DMS53 treated with DMSO at 0.1 percent for 48 hours (cell line): ENCODE measurements around the gene ATXN7L1.
A peak's percentile ranks its signal among the peaks of the same experiment; 100 is the strongest.

Source experiments
- DNase-seq: peaks from one replicate; lab custom pipeline; 2025; ENCODE audit not compliant: unreplicated experiment; lab: John Stamatoyannopoulos, UW

The ATXN7L1 gene

DNA sequence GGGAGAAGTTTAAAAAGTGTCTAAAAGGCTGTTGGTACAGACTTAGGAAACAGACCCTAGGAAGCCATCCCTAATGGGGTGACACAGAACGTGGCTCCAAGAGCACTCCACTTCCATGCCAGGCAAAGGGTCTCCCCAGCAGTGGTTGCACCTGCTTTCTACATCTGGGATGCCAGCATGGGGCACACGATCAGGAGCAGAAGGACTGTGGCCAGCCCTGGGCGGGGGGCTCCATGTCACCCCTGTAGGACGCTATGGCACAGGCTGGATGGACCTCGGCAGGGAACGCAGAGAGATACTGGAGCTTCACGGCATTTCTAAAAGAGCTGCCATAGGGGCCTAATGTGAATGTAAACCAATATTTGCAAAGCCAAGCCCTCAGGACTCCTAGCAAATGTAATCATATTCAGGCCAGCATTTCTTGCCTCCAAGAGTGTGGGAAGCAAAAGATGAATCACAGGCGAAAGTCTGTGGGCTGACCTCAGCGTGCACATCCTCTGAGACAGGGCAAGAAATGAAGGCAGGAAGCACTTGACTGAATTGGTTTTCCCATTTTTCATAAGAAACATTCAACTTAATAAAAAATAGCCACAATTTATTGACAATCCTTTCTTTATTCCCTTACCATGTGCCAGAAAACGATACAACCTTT is 93.9 kb downstream of the ATXN7L1 start:
- DNase-seq: no peak

GRCh38 chr7:105779856-105780780 is 96.3 kb downstream of the ATXN7L1 start:
- DNase-seq: no peak

GRCh38 chr7:105778956-105779355 is 97.4 kb downstream of the ATXN7L1 start:
- no peak for DNase-seq

GRCh38 chr7:105776986-105777910 is 99.2 kb downstream of the ATXN7L1 start:
- no peak for DNase-seq

DNA sequence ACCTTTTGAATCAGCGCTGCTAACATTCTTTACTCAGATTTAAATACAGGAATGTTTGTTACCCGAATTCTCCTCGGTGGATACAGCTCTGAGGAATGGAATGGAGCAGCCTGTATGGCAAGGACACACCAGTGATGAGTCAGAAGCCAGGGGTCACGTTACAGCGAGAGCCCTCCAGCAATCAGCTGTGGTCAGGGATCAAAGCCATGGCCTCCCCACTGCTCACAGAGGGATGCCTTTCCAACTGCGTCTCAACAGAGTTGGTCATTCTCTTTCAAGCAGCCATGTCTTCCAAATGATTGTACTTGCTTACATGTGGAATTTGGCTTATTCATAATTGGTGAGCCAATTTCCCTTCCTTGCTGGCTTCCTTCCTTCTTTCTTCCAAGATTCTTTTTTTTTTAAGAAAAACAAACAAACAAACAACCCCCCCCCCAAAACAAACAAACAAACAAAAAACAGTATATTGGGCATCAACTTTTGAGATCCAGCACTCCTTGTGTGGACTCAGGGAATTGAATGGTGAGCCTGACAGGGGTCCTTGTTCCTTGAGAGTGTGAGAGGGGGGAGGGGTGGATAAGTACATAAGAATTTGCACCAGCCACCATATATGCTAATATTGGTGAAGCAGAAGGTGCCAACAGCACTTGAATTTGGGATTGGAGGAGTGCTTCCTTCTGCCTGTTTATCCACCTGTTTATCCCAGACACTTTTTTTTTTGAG is 100.2 kb downstream of the ATXN7L1 start:
- DNase-seq: no peak

DNA sequence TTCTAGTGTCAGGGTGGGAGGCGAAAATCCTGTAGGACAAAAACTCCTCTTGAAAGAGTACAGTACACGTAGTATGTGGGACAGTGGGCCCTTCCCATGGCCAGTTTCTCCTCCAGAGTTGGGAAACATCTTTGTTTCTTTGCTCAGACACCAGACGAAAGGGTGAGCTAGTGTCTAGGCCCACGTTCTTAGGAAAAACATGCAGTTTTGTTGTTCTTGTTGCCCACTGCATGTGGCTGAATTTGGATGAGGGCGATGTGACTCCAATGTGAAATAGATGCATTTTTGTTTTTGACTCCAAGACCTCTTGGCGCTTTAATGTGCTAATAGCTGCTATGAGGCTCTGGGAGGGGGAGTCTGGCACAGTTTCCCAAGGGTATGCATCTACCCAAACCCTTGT is 100.8 kb downstream of the ATXN7L1 start:
- no peak for DNase-seq

DNA sequence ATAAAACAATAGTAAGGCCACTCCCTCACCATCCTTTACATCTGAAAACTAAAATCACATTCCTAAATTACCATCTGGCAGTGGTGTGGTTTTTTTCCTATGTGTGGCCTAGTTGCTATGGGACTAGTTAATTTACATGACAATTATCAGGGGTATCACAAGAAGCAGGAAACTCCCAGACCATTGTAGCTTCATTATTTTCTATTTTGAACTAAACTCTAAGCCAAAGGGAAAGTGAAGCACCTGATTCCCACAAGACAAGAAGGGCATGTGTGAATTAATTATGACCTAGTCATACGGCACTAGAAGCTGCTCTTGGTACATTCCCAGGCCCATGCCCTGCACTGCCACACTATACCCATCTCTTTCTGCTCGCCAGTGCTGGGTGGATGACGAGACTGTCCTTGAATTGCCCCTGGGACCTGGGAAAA is 103.4 kb downstream of the ATXN7L1 start:
- DNase-seq: no peak

- peak; percentile 2 for DNase-seq
Observed at GRCh38 chr7:105769901-105770628, 106.3 kb downstream of the ATXN7L1 start.

DNA sequence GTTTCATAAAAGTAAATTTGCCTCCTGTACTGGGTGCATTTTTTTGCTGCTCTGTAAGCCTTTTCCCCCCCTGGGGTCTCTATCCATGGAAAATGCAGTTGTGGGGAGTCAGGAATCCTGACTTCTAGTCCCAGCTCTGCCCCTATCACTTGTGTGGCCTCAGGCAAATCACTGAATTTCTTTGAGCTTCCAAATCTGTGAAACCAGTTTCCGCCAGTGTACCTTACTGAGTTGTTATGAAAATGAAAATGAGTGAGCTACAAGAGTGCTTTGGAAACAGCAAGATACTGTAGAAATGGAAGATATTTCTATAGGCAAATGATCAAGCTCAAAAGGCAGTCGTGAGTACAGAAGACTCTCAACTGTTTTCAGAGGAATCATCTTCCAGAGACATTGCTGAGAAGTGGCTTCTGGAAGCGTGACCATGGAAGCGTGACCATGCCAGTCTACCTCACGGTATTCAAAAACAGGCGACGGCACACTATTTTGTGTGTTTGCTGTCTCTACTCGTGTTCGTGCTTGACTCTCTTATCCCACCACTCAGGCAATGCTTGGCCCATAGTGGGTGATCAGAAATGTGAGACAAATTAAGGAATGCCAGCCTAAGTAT is 107.4 kb downstream of the ATXN7L1 start:
- no peak for DNase-seq

- DNase-seq: no peak
Observed at GRCh38 chr7:105768117-105768516, 108.3 kb downstream of the ATXN7L1 start.

GRCh38 chr7:105766421-105767073 is 109.9 kb downstream of the ATXN7L1 start:
- DNase-seq: no peak

DNA sequence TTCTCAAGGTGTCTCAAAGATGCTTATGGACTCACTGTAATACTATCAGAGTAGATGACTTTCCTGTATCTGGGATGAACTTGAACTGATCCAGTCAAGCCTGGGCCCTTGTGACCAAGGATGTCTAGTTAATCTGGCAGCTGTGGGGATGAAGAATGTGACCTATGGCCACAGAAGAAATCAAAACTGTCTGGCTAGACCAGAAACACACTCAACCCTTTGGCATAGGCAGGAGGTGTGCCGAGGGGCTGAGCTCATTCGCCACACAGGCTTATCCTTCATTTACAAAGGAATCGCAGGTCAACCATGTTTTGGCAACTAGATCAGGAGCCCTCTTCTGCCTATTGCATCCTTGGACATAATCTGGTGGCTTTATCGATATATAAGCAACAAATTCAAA is 110.6 kb downstream of the ATXN7L1 start:
- DNase-seq: no peak

GRCh38 chr7:105764506-105764905 is 111.9 kb downstream of the ATXN7L1 start:
- no peak for DNase-seq

DNA sequence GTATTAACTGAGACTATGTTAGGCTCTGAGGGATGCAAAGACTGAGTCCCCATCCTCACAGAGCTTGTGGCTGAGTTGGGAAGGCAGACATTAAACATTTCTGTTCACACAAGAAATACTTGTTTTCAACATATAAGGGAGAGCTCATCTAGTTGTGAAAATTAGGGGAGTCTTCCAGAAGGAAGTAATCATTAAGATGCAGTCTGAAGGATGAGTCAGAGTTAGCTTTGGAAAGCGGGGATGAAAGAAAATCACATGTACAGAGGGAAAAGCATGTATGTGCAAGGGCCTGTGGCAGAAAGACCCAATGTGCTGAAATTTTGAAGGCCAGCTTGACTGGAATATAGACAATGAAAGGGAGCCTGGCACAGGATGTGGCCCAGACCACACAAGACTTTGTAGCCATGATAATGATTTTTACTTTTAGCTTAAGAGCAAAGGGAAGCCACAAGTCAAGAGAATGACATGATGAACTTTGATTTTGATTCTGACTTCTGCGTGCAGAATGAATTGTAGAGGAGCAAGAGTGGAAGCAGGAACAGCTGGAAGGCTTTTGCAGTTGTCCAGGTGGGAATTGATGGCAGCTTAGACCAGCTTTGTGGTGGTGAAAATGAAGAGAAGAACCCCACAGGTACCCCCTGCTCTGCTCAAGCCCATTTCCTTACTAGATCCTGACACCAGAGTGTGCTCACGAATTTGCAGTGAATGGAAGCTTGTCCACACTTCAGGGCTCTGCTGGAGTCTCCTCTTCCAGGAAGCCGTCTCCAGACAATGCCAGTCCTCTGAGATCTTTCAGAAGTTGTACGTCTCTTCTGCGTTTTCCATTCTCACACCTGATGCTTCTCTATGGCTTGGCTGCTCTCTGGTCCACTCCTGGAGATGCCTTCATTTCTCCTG is 115.6 kb downstream of the ATXN7L1 start:
- peak; percentile 22 for DNase-seq

DNA sequence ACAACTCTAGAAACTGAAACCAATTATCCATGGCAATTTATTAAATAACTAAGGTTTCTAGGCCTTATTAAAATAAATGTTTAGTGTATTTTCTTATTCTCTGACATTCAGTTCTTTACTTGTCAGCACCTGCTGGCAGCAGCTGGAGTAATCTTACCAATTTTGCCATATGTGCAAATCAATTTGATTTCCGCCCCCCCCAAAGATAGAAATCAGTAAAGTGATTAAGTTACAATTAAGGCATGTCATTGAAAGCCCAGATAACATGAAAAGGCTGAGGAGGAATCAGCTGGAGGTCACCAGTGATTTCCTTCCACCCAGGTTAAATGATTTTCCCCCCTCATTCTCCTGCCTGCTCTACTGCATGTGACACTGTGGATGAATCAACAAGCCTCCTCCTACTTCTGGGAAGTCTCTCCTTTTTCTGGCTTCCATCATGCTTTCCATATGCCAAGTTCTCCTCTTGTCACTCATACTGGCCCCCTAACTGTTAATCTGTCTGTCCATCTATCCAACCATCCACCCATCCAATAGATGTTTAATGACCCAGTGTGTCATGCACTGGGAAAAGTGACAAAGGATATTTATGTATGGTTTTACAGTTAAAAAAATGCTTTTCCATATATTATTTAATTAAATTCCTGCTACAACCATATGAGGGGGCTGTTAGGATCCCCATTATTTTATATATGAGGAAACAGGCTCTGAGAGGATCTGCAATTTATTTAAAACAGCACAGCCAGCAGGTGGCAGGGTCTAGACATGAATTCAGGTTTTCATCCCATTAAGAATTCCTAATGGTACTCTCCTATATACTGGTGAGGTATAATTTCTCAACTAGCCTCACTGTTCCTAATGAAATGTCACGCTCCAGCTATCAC is 116.5 kb downstream of the ATXN7L1 start:
- peak; percentile 67 for DNase-seq

- DNase-seq: no peak
Observed at GRCh38 chr7:105756367-105756766, 120.0 kb downstream of the ATXN7L1 start.

GRCh38 chr7:105752671-105753275 is 123.6 kb downstream of the ATXN7L1 start:
- no peak for DNase-seq
